HG02981 (cell line): ENCODE data around the gene TMEM135.

Source experiments
- ATAC-seq: cut with Tn5 transposase; IDR thresholded peaks from one replicate; pipeline ENCODE4 v1.9.1; 2021; ENCODE audit warnings: mild to moderate bottlenecking, moderate library complexity; ENCODE audit not compliant: unreplicated experiment

The TMEM135 gene

DNA sequence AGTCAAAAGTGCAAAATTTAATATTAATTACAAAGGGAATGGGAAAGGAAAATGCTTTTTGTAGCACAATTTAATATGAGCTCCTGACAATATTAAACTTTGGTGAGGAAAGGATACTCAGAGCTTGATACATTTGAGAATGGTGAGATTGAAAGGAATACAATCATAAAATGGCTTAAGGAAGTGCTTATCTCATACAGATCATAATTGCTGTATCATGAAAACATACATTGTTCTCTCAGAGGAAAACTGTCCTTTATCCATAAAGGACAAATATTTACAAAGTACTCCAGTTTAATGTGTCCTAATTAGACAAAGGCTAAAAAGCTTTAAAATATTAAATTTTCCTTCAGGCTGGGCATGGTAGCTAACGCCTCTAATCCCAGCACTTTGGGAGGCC is 260.4 kb downstream of the TMEM135 start:
- ATAC-seq = no peak

DNA sequence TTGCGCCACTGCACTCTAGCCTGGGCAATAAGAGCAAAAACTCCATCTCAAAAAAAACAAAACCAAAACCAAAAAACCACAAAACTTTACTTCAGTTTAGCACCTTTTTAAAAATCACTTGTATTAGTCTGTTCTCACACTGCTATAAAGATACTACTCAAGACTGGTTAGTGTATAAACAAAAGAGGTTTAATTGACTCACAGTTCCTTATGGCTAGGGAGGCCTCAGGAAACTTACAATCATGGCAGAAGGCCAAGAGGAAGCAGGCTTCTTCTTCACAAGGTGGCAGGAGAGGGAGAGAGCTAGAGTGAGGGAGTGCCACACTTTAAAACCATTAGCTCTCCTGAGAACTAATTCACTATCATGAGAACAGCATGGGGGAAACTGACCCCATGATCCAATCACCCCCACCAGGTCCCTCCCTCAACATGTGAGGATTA is 261.3 kb downstream of the TMEM135 start:
- no peak for ATAC-seq

DNA sequence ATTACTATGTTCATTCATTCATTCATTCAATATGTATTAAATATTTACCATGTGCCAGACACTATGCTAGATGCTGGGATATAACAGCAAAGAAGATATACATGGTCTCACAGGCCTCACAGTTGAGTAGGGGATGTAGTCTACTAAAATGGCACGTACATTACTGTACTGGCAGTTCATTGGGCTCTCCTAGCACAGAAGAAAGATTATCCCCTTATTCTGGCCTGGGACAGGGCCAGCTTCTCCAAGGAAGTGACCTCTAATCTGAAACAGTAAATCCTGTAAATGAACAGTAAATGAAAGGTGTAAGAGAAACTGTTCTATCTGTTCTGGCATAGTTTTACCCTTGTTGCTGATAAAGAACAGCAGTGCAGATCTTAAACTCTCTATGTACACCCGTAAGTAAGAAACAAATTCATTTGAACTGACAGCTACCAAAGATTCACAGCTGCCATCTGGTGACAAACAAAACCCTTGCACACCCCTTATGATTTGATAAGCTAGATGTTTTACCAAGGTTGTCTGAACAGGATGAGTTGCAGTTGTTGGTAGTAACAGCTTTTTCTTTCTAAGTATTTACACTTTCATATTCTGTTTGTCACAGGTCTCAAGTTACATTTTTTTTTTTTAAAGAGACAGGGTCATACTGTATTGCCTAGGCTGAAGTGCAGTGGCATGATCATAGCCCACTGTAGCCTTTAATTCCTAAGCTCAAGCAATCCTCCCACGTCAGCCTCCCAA is 263.1 kb downstream of the TMEM135 start:
- peak; percentile 50 for ATAC-seq

DNA sequence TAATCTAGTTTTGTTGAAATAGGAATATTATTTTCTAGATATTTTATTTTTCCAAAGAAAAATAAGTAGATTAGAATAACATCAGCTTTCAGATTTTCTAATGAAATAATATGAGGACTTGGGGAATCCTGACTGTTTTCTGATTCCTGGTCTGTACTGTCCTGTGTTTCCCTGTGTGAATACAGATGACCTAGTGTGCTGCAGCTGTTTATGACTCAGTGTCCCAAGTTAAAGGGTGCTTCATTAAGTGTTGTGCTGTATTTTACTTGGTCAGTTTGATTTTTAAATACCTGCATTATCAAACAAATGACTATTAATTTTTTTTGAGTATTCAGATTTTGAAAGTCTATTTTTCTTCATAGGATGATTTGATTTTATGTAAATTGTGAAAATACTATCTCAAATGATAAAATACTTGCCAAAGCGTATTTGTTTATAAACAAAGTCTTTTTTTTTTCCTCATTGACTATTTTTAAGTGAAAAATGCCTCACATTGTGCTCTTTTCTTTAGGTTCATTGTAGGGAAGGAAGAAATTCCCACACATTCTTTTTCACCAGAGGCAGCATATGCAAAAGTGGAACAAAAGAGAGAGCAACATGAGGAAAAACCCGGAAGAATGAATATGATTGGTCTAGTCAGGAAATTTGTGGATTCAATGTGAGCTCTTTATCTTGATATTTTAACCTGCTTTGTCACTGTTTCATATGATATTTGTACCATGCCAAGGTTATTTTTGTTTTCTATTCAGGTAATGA is 264.2 kb downstream of the TMEM135 start:
- ATAC-seq = no peak

DNA sequence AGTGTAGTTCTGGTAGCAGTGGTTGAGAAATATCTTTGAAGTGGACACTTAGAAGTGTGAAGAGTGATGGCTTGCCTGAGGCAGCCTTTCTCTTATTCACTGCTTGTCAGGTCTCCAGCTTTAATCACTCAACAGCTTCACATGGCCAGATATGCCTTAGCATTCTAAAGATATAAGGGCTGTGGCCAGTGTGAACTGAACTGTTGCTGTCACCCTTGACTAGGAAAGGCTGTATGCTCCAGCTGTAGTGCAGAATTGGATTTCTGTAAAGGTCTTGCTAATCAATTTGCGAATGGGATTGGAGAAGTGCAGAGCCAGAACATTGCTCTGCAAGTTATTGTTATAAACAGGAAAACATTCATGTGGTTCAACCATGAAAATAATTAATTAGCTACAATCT is 266.7 kb downstream of the TMEM135 start:
- ATAC-seq = no peak

DNA sequence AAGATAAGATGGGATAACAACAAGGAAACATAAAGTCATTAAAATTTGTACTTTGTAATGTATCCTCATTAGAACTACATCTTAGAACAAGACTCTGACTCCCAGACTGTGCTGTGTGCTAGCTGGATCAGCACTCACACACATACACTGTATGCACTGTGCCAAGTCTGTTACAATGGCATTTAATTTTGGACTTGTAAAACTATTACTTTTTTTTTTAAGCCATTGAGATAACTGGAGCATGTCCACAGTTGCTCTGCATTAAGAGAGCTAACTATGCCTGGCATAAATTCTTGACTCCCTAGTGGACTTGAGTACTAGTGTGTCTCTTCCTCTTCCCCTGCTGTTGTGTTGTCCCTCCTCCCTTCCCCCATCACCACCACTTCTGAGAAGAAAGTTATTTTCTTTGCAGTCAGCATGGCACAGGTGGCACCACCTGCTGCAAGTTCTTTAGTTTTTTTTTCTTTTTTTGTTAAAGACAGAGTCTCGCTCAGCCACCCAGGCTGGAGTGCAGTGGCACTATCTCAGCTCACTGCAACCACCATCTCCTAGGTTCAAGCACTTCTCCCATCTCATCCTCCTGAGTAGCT is 268.6 kb downstream of the TMEM135 start:
- no peak for ATAC-seq

DNA sequence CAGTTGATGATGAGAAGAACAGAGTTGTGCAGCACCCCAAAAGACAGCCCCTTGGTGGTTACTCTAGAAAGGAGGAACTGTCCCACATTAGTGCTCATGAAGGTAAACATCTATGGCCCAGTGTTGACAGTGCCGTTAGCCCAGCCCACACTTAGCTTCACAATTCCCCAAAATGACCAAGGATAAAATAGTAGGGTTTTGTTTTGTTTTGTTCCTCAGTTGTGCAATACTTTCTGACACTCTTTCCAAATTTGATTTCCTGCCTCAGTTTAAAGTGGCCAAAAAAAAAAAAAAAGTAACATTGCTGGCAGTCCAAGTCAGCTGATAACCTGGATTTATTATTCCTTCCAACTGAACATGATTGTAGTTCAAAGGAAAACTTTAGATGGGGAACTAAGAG is 269.4 kb downstream of the TMEM135 start:
- no peak for ATAC-seq

DNA sequence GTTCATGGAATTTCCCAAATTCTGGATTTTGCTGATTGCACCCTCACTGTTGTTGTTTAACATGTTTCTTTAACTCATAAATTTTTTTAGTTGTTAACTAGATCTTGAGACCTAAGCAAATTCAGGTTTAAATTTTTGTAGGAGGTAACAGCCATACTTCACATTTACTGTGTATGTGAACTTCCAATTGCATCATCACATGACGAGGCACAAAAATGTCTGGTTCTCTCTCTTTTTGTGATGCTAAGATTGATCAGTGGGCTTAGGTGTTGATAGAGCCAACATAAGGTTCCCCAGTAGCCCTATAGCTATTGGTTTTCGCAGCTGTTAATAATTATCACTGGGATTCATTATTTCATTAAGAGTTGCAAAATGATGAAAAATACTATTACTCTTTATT is 277.5 kb downstream of the TMEM135 start:
- ATAC-seq = no peak

DNA sequence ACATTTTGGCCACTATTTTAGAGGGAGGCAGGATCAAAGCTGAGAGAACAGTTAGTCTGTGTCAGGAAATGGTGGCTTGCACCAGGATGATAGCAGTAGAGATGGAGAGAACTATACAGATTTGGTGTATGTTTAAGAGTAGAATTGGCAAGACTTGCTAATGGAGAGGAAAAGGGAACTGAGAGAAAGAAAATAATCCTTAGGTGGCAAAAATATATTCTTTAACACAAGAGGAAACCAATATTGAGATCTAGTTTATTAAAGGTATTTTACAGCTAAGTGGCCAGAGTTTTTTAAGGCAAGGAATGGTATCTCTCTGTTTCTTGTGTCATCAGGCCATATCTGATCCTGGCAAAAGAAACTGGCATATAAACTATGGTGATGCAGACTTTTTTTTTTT is 278.8 kb downstream of the TMEM135 start:
- no peak for ATAC-seq

DNA sequence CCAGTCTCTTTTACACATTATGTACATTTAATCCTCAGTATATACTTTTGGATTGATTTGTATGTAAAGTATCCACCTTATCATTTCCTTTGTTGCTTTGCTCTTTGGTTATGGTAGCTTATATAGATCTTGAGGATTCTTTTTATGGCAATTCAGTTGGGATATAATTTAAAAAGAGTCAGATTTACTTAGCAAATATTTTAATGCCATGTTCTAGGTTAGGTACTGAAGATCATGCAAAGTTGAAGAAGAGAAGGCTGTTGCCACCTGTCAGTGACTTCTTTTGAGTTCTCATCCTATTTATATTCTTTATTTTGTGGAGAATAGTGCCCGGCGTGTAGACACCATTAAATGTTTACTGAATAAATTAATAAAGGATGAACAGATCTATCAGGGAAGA is 279.7 kb downstream of the TMEM135 start:
- ATAC-seq = no peak

DNA sequence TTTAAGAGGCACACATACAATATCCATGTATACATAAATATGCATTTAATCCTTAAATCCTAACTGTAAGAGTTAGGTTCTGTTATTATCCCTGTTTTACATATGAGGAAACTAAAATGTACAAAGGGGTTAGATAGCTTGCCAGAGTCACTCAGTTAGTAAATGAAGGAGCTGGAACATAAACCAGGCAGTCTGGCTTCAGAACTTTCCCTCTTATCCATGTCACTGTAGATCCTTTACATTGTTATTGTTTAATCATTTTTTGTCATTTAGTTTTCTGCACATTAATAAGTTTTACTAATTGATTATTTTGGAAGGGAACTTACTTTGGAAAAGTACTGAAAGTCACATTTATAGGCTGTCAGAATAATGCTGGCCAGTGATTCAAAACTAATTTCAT is 282.4 kb downstream of the TMEM135 start:
- ATAC-seq = no peak

DNA sequence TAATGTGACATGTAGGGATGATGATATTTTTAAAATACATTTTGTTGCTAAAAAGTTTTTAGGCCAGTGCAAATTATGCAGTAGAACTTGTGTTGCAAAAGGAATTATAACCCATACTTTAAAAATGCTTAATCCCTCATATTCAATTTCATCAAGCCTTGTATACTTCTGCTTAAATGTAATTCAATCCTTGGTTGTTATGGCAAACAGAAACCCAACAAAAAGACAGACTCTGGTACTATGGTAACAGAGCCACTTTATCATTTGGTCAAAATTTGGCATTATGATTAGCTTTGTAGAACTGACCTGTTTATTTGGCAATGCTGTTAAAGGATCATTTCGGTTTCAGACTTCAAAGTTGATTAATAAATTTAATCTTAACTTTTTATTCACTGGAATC is 284.8 kb downstream of the TMEM135 start:
- no peak for ATAC-seq

DNA sequence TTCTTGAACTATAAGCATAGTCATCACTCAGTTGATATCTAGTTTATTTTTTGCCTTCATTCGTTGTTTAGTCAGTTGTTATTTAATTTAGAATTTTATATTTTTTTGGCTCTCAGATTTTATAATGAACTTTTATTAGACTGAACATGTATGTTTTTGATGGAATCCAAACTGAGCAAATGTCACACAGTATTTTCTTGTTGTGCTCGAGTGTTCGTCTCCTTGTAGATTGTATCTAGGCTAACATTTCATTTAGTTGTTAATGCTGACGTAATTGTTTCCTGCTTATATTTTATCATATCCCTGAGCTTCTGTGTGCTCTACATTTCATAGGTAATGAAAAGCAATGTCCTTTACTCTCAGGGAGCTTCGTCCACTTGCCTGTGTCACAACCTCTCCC is 286.2 kb downstream of the TMEM135 start:
- no peak for ATAC-seq

DNA sequence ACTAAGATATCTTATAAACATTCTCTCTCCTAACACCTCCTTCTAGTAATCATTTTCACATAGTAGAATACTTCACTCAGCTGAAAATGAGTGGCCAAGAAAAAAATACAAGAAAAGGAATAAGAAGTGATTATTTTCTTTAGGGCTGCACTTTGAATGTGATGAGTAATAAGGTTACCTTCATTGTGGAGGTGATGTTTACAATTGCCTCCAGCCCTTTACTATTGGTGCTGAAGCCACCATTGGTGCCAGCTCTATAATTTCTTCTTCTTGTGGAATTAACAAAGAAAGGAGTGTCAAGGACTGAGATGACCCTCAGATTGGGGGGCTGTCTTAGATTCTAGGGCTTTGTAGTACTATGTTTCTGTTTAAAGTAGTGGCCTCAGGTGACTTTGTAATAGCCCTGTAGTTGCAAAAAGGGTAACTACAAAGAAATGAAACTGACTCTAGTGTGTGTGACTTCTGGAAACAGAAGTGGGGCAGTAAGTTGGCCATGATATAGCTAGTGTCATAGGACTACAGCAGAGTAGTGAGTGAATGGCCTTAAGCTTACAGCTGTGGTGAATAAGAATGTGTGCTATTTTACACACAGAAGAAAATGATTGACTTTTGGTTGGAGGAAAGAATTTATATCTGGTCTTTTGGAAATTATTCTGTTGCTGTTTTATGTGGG is 287.2 kb downstream of the TMEM135 start:
- ATAC-seq = no peak

DNA sequence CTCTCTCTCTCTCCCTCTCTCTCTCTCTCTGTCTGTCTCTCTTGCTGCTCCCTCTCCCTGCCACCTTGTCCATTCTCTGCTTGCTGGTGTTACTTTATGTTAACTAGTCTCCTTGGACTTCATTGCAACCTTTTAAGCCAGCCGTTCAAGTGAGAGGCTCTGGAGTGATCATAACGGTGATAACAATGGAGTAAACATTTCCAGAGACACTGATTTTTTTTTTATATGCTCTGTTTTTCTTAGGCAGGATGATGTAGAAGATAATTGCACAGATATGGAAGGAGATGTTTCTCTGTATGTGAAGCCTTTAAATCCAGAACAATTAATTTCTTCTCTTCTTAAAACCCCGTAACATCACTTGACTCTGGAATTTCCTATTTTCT is 287.7 kb downstream of the TMEM135 start:
- no peak for ATAC-seq

DNA sequence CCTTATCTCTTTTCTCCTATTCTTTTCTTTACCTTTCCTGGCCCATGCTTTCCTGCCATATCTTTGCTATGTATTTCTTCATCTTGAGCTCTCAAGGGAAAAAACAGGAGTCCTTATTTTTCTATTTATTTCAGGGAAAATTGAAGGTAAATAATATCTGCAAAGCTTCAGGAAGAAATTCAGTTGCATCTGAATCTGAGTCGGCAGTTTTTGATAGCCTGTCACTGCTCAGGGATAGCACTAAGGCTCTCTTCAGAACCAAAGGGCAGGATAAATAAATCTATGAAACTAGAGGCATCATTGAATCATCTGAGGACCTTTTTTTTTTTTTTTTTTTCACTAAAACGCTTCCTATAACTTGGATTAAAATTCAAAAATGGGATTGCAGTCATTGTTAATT is 288.9 kb downstream of the TMEM135 start:
- no peak for ATAC-seq

DNA sequence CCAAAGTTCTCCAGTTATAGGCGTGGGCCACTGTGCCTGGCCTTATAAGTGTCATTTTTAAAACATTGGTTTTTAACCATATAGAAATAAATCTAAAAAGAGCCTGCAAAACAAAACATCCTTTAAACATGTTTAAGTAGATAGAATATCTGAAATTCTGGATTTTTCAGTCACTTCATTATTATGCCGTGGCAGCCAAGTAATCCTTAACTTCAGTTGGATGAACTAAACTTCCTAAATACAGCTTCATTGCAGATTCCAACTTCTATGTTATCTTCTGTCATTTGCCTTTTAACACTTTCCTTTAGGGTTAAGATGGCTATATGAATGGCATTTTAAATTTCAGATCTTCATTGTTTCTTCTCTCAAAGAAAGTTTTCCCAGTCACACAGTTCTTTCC is 291.4 kb downstream of the TMEM135 start:
- ATAC-seq = no peak

DNA sequence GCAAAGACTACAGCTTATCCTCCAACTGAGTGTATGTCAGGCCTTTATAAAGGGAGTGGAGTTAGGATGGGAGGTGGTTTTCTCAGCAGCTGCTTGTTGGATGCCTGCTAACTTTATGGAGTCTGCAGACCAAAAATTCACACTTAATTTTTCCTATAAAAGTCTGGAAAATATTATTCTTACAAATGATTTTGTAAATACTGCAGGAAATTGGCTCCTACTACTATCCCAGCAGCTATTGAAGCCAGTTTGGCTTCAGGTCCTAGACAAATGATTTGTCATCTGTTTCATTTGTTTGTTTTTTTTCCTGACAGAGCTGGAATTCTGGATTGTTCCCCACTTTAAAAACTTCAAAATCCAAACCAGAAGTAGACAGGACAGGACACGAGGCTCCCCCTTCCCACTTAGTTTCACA is 292.5 kb downstream of the TMEM135 start:
- no peak for ATAC-seq

DNA sequence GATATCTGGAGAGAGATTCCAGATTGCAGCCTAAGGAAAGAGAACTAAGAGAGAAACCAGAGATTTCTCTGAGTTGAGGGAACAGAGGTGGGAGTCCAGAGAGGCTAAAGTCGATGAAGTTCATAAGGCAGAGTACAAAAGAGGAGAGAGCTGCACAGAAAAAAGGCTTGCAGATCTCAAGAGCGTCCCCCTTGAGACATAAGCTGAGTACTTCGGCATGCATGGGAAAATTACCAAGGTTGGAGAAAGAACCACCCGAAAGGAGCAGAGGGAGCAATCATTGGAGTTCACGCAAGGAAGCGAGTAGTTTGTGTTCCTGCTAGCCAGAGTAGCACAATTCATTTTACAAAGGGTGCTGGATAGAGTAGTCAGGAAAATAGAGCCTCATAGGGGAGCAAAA is 293.5 kb downstream of the TMEM135 start:
- no peak for ATAC-seq

DNA sequence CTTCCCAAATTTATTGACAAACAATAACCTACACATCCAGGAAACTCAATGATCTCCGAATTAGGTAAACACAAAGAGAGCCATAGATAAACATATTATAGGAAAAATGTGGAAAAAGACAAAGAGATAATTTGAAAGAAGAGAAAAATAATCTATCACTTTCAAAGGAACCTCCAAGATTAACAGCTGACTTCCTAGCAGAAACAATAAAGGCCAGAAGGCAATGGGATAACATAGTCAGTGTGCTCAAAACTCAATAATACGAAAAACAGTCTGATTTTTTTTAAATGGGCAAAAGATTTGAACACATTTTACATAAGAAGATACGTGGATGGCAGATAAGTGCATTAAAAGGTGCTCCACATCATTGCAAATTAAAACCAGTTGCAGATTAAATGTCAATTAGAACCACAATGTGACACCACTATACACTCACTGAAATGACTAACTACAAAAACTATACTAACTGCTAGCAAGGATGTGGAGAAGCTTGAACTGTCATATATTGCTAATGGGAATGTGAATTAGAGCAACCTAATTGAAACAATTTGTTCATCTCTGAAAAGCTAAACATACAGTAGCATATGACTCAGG is 300.4 kb downstream of the TMEM135 start:
- ATAC-seq = no peak

DNA sequence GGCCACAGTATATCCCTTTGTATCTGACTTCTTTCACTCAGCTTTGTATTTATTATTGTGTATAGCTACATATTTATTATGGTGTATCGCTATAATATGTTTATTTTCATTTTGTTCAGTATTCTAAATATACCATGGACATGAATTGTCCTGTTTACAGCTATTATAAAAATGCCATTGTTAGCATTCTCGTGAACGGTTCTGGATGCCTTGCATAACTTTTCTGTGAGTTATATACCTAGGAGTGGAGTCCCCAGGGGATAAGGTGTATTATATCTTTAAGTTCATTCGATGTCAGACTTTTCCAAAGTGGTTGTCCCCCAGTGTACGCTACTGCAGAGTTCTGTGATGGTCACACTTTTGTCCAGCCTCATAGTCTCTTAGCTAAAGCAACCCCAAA is 301.7 kb downstream of the TMEM135 start:
- ATAC-seq = no peak
